ENCODE results near the gene CYTH1. TPM values are rescaled to one million over a fixed set of nuclear protein-coding genes. Genes with fewer than 3 reads are reported as not detected.

The CYTH1 gene
- total RNA-seq, 1 donor from 2014 or later = 29.4 TPM

DNA sequence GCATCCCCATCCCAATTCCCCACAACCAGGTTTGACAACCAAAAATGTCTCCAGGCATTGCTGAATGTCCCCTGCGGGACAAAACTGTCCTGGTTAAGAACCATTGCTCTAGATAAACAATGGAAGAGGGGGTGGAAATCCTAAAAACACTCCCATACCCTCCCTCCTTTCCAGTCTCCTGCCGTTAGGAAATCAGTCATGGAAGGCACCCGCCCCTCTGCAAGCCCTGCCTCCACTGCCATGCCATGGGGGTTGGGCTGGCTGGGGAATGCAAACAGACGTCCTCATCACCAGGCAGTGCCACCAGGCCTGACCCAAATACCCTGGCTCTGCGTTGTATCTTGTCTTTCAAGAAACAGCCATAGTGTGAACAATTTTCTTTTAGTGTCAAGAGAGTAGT is 57.5 kb downstream of the CYTH1 start:
- intact Hi-C loops (cut with DNase I) = no loop called here
- DNase-seq (ENCODE audit: low spot score) = no peak

DNA sequence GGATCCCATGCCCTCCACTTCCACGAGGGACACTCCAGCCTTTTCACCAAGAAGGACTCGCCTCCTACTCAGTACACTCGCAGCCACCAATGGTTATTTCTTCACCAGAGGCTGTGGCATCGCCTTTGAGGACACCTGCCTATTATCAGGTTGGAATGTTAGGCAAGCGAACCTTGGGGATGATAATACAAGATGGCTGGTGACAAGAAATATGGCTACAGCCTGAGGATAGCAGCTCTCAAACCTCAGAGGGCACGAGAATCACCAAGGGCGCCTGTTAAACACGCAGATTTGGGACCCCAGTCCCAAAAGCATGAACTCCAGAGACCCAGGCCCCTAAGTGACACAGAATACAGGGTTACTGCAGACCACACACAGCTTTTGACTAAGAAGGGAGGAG is 58.1 kb downstream of the CYTH1 start:
- no peak for DNase-seq (ENCODE audit: low spot score)
- intact Hi-C loops (cut with DNase I) = no loop called here

DNA sequence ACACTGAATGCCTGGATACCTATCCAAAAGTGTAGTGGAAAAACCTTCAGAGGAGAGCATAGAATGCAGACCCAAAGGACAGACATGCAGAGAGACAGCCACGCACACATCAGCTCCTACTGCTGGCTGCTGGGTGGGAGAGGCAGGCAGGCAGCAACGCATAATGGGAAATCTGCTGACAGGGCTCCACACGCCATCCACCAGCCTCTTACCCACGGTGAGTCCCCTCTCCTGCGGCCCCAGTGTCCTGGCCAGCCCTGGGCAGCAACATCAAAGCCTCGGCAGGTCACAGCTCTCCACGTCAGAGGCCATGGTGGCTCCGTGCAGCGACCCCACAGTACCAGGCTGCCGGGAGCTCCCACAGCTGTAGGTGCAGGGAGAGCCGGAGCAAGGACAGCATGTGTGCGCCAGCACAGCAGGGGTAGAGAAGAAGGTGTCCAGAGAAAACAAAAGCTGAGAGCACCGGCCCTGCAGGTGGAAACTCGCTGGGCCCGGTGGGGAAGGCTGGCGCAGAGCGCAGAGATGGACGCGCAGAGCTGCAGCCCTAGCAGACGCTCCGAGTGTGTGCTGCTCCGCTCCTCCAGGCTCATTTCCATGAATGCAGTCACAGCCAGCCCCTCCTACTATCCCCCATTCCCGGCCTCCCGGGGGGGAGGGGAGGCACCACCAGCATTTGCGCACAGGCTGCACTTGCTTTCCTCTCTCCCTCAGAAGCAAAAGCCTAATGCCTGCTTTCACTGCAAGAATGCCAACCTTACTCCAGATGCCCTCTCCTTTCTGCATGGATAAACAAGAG is 58.9 kb downstream of the CYTH1 start:
- no peak for DNase-seq (ENCODE audit: low spot score)
- intact Hi-C loops (cut with DNase I) = no loop called here

DNA sequence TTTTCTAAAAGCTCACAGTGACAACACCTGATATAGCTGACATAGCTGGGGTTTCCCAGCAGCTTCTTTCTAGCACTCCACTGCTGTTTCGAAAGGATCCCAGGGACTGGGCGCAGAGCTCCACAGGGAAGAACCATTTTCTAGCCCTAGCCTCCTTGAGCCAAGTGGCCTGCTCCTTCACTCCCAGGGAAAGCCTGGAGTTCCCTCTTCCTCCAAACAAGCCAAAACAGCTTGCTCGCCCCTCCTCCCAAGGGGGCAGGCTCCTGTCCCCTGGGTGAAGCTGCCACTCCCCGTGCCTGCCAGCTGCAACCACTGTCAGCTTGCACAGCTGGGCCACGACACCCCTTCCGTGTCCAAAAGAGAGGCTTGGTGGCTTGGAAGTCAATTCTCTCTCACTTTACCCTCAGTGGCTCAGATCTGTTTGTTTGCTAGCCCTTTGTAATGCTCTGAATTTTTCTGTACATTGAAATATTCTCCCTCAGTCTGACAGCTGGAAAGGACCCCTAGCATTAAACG is 59.8 kb downstream of the CYTH1 start:
- no peak for DNase-seq (ENCODE audit: low spot score)
- intact Hi-C loops (cut with DNase I) = no loop called here

DNA sequence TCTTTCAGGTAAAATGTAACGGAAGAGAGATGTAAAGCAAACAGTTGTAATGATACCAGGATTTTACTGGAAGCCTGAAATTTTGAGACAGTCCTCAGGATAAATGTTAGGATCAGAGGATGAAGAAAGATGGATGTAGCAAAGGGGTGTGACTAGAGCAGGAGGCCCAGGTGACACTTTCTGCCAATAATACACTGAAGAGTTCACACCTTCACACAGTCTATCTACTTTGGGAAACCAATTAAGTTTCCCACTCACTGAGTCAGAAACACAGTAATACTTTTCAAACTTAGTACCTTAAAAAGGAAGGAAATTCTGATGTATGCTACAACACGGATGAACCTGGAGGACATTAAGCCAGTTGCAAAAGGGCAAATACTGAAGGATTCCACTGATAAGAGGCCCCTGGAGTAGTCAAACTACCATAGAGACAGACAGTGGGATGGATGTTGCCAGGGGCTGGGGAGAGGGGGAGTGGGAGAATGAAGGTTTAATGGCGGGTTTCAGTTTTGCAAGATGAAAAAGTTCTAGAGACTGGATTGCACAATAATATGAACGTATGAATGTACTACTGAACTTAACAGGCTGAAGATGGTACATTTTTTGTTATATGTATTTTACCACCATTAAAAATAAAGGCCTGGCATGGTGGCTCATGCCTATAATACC is 62.3 kb downstream of the CYTH1 start:
- DNase-seq (ENCODE audit: low spot score) = no peak
- intact Hi-C loops (cut with DNase I) = loop anchor here (5.0 kb wide), 1 partner anchor 78 kb away; no protein-coding TSS in a partner anchor

DNA sequence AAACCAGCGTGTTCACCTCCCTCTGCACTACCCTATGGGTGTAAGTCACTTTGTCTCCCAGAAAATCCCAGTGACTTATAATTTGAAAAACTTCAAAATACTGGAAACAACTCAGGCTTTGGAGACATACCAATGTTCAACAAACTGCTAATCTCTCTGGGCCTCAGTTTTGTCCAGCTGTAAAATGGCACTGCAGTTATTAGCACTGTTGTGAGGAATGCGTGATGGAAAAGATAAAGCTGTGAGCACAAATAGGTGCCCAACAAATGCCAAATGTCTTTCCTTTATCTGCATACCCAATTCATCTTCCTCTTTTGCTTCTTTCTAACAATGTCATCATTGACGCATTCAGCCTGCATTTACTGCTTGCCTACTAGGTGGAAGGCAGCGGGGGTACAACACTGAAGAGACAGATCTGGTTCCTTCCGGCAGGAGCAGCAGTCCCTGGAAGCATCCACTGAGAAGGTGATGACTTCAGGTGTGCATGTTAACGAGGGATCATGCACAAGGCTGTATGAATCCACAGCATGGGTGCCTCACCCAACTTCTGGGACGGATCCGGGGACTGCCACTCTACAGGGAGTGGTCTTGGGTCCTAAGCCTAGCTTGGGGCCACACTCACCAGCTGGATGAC is 63.4 kb downstream of the CYTH1 start:
- intact Hi-C loops (cut with DNase I) = loop anchor here (5.0 kb wide), 1 partner anchor 79 kb away; no protein-coding TSS in a partner anchor
- no peak for DNase-seq (ENCODE audit: low spot score)

DNA sequence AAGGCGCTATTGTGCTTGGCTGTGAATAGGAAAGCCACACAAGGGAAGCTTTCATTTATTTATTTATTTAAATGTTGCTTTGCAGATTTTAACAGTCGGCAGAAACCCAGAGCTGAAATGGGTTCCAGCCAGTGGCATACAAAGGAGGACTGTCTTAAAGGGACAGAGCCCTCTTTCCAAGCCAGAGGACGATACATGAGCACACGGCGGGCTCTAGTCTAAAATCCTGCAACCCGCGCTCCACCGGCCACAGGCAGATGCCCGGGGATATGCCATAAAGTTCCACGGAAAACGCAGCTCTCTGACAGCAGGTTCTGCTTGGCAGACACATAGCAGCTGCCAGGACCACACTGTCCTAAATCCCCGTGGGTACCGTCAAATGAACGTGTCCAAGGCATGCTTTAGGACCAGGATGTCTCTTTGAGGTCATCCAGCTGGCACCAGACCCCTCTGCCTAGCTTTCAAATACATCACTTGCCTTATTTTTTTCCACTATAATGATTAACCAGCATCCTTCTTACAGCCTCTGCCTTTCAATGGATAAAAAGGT is 64.6 kb downstream of the CYTH1 start:
- intact Hi-C loops (cut with DNase I) = loop anchor here (5.0 kb wide), 1 partner anchor 80 kb away; no protein-coding TSS in a partner anchor
- no peak for DNase-seq (ENCODE audit: low spot score)

DNA sequence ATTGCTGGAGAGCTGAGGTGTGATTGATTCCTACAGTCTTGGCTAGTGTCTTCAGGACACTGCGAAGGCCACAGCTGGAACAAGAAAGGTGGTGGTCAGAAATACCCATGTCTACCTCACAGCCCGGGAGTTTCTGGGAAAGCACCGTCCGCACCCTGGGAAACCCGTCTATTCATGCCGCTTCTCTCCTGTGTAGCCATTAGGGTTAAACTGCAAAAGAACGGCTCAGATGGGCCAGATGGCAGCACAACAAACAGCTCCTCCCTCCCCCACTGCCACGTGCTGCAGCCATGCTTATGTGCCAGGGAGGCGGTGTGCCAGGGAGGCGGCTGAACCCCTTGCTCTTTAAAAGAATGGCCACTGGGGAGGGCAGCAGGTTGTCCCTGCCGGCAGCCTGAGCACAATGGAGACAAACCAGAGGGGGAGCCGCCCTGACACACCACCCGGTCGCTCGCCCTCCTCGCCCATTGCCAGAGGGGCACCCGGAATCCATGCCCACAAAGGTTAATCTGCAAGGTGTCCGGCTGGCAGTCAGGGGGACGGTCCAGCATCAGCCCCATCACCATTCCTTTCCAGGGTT is 65.2 kb downstream of the CYTH1 start:
- intact Hi-C loops (cut with DNase I) = loop anchor here (5.0 kb wide), 1 partner anchor 80 kb away; no protein-coding TSS in a partner anchor
- DNase-seq (ENCODE audit: low spot score) = no peak

DNA sequence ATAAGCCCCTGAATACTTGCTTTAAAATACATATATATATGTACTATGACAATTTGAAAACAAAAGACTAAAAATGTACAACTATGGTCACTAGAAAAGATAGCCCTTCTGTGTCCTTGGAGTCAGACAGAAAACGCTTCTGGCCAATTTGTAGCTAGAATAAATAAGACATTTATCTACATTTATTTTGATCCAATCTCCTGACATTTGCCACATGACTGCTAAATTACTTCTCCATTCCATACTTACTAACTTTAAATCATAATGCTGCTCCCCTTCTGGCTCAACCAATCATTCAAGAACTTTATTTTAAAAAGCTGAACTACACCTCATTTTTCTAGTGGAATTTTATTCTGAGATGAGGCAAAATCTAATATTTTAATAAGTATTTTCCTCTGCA is 65.8 kb downstream of the CYTH1 start:
- intact Hi-C loops (cut with DNase I) = loop anchor here (5.0 kb wide), 1 partner anchor 81 kb away; no protein-coding TSS in a partner anchor
- no peak for DNase-seq (ENCODE audit: low spot score)

DNA sequence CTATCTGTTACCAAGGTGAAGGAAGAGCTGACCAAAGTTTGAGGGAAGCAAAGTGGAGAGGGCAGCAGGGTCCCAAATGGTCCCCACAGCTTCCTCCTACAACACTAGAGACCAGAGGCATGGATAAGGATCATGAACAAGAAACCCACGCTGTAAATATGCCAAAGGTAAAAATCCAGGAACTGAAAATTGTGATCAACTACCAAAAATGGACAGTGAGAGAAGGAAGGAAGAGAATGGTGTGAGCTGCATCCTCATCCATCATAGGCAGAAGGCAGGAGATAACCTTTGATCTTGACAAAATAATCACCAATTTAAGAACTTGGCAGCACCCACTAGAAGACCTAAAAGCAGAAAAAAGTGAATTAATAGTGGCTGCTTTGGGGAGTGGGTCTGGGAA is 66.2 kb downstream of the CYTH1 start:
- intact Hi-C loops (cut with DNase I) = loop anchor here (5.0 kb wide), 1 partner anchor 81 kb away; no protein-coding TSS in a partner anchor
- no peak for DNase-seq (ENCODE audit: low spot score)

DNA sequence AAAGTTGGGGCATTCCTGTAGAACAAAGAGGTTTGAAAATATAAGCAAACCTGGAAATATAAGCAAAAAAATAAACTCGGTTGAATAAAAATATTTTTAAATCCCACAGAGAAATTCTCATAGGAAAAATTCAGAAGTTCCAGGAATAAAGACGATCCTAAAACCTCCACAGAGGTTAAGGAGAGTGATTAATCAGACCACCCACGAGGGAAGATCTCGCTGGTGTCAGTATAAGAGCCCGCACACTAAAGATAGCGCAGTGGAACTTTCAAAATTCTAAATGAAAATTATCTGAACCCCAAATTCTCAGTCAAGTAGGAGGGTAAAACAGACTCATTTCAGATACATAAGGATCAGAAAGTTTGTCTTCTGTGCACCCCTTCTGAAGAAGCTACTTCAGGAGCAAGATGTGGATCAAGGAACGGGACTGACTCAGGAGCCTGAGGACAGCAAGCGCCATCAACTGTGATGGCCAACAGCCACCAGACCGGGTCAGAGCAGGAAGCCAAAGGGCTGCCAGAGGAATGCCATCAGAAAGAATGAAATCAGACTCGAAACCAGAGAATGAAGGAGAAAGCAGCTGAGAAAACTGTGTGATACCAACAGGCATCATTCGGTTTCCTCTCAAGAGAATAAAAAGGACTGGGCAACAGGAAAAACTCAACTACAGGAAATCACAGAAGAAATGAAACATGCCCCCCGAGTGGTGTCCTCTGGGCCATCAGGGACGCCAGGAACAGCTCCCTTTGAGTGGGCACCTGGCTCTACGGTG is 66.9 kb downstream of the CYTH1 start:
- intact Hi-C loops (cut with DNase I) = loop anchor here (5.0 kb wide), 1 partner anchor 82 kb away; no protein-coding TSS in a partner anchor
- no peak for DNase-seq (ENCODE audit: low spot score)

DNA sequence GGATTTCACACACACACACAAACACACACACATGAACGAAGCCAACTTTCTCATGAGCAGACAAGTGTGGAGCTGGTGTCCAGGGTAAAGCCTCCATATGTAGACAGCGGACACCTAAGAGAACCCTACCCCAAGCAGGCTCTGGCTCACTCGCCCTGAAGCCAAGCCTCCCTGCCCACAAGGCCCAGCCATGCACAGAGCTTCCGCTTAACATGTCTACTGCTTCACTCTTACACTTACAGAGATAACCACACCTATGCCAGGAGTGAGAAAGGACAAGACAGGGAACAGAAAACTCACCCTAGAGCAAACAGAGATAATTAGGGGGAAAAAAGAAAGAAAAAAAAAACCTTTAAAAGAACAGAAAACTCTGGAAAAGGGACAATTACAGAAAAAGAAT is 67.5 kb downstream of the CYTH1 start:
- intact Hi-C loops (cut with DNase I) = no loop called here
- no peak for DNase-seq (ENCODE audit: low spot score)

DNA sequence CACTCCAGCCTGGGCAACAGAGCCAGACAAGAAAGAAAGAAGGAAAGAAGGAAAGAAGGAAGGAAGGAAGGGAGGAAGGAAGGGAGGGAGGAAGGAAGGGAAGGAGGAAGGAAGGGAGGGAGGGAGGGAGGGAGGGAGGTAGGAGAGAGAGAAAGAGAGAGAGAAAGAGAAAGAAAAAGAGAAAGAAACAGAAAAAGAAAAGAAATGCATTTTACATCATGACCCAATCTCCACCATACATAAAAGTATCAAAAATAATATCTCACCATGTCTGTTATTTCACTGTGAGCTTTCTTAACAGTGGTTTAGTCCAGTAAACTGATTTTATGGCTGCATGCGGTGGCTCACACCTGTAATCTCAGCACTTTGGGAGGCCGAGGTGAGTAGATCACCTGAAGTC is 70.0 kb downstream of the CYTH1 start:
- intact Hi-C loops (cut with DNase I) = no loop called here
- no peak for DNase-seq (ENCODE audit: low spot score)

DNA sequence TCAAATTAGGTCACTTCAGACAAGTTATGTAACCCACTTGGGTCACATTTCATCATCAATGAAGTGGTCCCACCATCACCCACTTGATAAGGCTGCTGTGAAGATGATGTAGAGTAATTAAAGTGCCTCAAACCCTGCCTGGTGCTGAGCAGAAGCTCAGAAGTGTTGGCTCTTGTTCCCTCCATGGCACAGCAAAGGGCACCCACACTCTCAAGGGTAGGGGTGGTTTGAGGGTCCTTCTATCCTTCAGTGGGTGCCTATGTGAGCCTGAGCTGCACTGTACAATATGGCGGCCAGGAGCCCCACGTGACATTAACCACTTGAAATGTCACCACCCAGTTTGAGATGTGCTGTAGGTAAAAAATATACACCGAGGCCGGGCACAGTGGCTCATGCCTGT is 71.5 kb downstream of the CYTH1 start:
- no peak for DNase-seq (ENCODE audit: low spot score)
- intact Hi-C loops (cut with DNase I) = no loop called here

DNA sequence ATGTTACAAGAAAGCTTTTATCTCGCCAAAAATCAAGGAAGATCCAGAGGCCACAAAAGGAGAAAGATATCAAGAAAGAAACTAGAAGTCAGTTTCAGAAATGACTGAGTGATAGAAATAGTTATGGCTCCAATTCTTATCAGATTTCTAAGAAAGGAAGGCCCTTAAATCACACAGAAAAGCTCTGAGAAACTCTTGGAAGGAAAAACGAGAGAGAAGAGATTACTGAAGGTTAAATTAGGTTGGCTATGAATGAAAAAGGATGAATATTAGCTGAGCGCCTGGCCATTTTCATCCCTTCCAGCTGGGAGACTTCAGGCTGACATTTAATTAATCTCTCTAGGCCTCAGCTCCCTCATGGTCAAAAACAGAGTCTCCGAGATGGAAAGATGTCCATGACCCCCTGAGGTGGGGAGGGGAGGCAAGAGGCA is 72.3 kb downstream of the CYTH1 start:
- no peak for DNase-seq (ENCODE audit: low spot score)
- intact Hi-C loops (cut with DNase I) = loop anchor here (5.0 kb wide), 1 partner anchor 33 kb away; no protein-coding TSS in a partner anchor

DNA sequence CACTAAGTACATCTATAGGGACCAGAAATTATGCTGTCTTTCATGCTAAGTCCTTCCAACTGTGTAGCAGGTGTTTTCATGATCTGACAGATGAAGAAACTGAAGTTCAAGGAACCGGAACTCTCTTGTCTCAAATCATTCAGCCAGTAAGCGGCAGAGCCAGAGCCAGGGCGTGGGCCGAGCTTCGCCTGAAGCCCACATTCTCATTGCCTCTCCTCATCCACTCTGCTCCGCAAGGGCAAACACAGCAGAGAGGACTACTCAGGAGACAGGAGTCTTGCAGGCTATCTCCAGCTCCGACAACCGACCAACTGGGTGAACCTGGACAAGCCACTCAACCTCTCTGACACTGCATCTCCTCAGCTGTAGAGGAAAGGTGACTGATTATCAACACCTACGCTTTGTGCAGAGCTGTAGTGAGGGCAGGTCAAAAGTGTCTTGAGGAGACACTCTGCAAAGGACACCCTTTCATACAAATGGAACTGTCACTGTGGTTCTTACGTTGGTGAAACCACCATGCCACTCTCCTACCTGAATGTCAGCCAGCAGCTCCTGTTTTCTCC is 72.9 kb downstream of the CYTH1 start:
- DNase-seq (ENCODE audit: low spot score) = no peak
- intact Hi-C loops (cut with DNase I) = loop anchor here (5.0 kb wide), 1 partner anchor 33 kb away; no protein-coding TSS in a partner anchor

DNA sequence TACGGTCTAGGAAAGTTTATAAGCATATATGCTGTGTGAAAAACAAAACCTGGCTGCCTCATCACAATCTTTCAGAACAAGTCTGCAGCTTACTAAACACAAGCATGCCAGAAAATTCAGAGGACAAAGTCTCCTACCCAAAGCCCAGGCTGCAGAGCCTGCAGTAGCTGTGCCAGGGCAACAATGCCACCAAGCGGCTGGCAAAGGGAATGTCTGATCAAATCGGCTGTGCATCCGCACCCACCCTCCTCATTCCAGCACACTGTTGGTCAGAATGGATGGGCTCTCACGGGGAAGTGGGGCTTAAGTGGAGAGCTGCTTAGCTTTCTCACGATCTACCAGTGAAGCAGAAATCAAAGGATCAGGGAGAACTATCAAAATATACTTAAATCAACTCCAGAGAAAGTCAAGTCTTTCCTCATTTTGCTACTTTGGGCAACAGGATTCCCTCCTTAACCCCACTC is 73.5 kb downstream of the CYTH1 start:
- peak; percentile 84 for DNase-seq (ENCODE audit: low spot score)
- intact Hi-C loops (cut with DNase I) = loop anchor here (5.0 kb wide), 1 partner anchor 34 kb away; no protein-coding TSS in a partner anchor

DNA sequence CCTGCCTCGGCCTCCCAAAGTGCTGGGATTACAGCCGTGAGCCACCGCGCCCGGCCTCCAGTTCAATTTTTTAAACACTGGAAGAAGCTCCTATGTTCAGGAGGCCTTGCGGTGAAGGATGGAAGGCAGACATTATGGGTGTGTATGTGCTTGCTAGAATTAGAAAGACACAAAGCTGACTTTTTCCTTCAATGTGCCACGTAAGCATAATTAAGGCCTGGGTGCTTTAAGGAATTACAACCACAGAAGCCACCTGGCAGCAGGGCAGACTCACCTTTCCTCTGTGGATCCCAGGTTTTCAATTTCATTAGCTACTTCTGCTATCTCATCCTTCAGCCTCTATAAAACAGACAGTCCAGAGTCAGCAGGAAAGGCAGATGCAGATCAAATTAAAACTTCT is 74.2 kb downstream of the CYTH1 start:
- no peak for DNase-seq (ENCODE audit: low spot score)
- intact Hi-C loops (cut with DNase I) = loop anchor here (1.0 to 5.0 kb wide), 2 partner anchors 34 to 211 kb away; no protein-coding TSS in a partner anchor

All from cardiac septum (tissue), 1 donor.